ENCODE measurements around the gene CIB2. TPM values are rescaled to one million over a fixed set of nuclear protein-coding genes. Genes with fewer than 3 reads are reported as not detected.

Gene CIB2
- total RNA-seq, 1 donor from 2014 or later = 6.7 TPM

DNA sequence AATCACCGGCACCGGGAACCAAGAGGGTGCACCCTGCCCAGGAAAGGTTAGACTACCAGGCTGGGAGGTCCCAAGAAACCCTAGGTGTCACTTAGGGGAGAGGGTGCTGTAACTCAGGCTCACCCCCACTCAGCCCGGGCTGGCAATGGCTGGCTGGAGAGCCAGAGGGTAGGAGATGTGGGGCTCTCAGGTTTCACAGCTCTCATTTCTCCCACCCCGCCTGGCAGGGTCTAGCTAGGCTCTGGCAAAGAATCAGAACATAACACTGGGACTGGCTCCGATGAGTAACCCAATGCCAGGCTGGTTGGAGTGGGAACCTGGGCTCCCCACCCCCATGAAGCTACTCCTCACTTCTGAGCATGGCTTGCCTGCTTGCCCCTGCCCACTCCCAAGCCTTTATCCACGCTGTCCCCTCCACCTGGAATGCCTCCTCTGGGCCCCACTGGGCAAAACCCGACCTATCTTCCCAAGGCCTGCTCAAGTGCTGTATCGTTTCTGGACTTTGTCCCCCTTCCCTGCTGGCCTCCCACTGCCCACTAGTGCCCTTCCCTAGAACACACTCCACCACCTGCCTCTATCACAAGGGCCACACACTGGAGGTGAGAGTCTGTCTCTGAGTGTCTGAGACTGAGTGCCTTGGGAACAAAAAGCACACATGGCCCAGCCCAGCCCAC lies 2.0 kb downstream of the CIB2 start:
- Histone ChIP-seq H3K36me3 (no peaks in the 10 kb centered on the region), H3K27me3 (no peaks in the 10 kb centered on the region), H3K9me3 (no peaks in the 10 kb centered on the region), H3K4me1 (peaks cover 0 to 12% of the 10 kb centered on the region in 2 donors), H3K4me3 (no peak overlapping the region), H3K27ac (peak overlapping the region; percentile 21 to 25)
- TF ChIP-seq, protein P1, sequence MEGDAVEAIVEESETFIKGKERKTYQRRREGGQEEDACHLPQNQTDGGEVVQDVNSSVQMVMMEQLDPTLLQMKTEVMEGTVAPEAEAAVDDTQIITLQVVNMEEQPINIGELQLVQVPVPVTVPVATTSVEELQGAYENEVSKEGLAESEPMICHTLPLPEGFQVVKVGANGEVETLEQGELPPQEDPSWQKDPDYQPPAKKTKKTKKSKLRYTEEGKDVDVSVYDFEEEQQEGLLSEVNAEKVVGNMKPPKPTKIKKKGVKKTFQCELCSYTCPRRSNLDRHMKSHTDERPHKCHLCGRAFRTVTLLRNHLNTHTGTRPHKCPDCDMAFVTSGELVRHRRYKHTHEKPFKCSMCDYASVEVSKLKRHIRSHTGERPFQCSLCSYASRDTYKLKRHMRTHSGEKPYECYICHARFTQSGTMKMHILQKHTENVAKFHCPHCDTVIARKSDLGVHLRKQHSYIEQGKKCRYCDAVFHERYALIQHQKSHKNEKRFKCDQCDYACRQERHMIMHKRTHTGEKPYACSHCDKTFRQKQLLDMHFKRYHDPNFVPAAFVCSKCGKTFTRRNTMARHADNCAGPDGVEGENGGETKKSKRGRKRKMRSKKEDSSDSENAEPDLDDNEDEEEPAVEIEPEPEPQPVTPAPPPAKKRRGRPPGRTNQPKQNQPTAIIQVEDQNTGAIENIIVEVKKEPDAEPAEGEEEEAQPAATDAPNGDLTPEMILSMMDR (IDR thresholded peaks at IDR 0.05) = no peak
- no peak for DNase-seq (ENCODE audit: low spot score in 2 of 2)
- intact Hi-C loops (cut with DNase I) = no loop called here

DNA sequence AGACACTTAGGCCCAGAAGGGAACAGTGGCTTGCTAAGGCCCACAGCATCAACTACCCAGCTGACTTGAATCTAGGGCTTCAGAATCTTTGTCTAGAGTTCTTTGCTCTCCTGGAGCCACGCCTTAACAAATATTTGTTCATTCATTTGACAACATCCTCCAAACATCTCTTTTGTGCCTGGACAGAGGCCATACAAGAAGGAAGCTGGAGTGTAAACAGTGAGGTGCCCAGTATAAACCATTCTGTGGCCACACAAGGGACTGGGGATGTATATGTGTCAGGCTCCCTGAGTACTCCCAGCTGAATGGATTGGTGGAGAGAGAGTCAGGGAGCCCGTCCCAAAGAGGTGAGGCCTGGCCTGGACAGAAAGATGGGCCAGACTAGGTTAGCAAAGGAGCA lies 3.4 kb downstream of the CIB2 start:
- peaks cover 0 to 12% of the 10 kb centered on the region in 2 donors for H3K4me1 ChIP-seq
- no peak overlapping the region for H3K4me3 ChIP-seq
- no peaks in the 10 kb centered on the region for H3K27me3 ChIP-seq
- intact Hi-C loops (cut with DNase I) = no loop called here
- H3K36me3 ChIP-seq = no peaks in the 10 kb centered on the region
- TF ChIP-seq, protein P1 (IDR thresholded peaks at IDR 0.05) = no peak
- H3K27ac ChIP-seq = no peak overlapping the region
- no peak for DNase-seq (ENCODE audit: low spot score in 2 of 2)
- H3K9me3 ChIP-seq = no peaks in the 10 kb centered on the region

DNA sequence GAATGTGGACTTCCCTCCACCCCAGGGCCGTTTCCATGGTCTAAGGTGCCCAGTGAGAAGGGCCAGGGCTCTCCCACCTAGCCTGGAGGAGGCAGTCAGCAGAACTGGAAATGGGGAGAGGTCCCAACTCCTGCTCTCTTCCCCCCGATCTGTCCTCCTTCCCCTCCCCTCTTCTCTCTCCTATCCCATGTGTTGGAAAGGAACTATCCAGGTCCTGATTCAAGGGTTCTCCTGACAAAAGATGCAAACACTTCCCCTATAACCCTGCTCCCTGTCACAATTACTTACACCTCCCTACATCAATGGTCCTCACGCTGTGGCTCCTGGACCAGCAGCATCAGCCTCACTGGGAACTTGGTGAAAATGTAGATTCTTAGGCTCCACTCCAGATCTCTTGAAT lies 6.0 kb downstream of the CIB2 start:
- H3K4me1 ChIP-seq = no peaks in the 10 kb centered on the region
- no peaks in the 10 kb centered on the region for H3K36me3 ChIP-seq
- H3K4me3 ChIP-seq = no peak overlapping the region
- DNase-seq (ENCODE audit: low spot score in 2 of 2) = no peak
- intact Hi-C loops (cut with DNase I) = no loop called here
- no peaks in the 10 kb centered on the region for H3K9me3 ChIP-seq
- no peak overlapping the region for H3K27ac ChIP-seq
- TF ChIP-seq, protein P1 (IDR thresholded peaks at IDR 0.05) = no peak
- H3K27me3 ChIP-seq = no peaks in the 10 kb centered on the region

DNA sequence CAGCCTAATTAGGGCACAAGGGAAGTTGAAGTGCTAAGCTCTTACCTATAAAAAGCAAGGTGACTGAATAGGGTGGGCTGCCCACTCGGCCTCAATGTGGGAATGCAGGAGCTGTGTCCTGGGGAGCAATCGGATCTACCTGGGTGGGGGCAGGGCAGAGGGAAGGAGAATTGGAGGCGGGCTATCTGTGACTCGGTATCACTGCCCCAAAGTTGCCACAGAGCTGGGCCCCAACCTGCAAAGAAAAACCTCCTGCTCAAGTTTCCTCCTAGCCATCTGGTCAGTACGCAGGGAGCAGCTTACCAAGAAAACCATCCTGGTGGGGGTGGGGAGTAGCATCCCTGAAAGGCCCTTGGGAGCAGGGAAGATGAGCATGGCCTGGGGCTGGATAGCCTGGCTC lies 10.7 kb downstream of the CIB2 start:
- H3K36me3 ChIP-seq = no peaks in the 10 kb centered on the region
- no peak for DNase-seq (ENCODE audit: low spot score in 2 of 2)
- H3K4me1 ChIP-seq = no peaks in the 10 kb centered on the region
- TF ChIP-seq, protein P1 (IDR thresholded peaks at IDR 0.05) = no peak
- intact Hi-C loops (cut with DNase I) = no loop called here
- no peaks in the 10 kb centered on the region for H3K27me3 ChIP-seq
- H3K27ac ChIP-seq = no peak overlapping the region
- no peaks in the 10 kb centered on the region for H3K9me3 ChIP-seq
- no peak overlapping the region for H3K4me3 ChIP-seq

DNA sequence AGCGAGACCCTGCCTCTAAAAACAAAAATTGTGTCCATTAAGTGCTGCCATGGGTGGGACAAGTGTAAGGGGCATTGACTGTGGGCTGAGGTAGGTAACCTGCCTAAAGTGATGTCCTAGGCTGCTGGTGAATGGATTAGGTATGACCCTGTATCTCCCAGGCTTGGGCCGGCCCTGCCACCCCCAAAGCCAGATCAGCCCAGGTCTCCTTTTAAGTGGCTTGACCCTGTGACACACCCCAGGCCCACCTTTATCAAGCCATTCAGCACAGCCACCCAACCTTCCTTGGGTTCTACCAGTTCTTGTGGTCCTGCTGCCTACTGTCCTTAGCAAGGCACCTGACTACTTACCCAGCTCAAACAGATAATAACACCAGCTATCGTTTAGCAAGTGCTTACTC lies 18.7 kb downstream of the CIB2 start:
- Histone ChIP-seq H3K27me3 (no peaks in the 10 kb centered on the region), H3K9me3 (no peaks in the 10 kb centered on the region), H3K4me3 (no peak overlapping the region), H3K27ac (no peak overlapping the region), H3K4me1 (no peaks in the 10 kb centered on the region), H3K36me3 (no peaks in the 10 kb centered on the region)
- DNase-seq (ENCODE audit: low spot score in 2 of 2) = no peak
- TF ChIP-seq, protein P1 (IDR thresholded peaks at IDR 0.05) = no peak
- intact Hi-C loops (cut with DNase I) = loop anchor here (5.0 kb wide), 1 partner anchor 310 kb away; no protein-coding TSS in a partner anchor
